ENCODE results near the gene MYO7B.

Gene MYO7B

DNA sequence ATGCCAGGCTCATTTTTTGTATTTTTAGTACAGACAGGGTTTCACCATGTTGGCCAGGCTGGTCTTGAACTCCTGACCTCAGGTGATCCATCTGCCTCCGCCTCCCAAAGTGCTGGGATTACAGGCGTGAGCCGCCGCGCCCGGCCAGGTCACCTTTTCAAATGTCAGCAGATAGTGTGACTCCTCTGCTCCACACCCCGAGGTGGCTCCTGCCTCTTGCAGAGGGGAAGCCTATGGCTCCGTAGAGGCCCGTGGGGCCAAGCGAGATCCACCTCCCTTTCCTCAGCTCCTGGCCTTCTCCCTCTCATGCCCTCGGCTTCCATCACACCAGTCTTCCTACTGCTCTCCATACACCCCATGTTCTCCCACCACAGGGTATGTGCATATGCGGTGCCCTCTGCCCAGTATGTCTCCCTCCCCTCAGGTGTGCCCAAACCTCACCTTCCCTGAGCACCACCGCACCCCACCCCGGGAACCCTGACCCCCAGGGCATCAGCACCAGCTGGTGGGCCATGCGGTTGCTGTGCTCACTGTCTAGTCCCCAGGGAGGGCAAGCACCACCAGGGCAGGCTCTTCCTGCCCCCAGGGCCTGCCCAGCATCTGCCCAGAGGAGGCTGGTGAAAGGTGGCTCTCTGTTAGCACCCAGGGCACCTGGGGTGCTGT is 121.2 kb downstream of the MYO7B start:
- no peak for FAIRE-seq
- no peak for DNase-seq (ENCODE audit: insufficient read length, low spot score)

DNA sequence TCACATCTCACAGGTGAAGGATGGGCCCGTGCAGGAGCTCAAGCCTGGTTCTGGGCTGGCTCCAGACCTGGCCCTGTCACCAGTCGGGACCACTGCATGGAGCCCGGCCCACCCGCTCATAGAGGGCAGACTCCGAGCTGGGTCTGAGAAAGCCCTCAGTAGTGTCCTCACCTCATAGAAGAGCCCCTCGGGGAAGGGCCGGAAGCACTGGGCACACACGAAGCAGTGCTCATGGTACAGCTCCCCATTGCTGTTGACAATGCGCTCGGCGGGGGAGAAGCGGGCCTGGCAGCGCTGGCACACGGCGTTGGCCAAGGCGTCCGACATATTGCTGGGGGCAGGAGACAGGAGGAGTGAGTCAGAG is 121.7 kb downstream of the MYO7B start:
- DNase-seq (ENCODE audit: insufficient read length, low spot score) (no peak), FAIRE-seq (no peak)

DNA sequence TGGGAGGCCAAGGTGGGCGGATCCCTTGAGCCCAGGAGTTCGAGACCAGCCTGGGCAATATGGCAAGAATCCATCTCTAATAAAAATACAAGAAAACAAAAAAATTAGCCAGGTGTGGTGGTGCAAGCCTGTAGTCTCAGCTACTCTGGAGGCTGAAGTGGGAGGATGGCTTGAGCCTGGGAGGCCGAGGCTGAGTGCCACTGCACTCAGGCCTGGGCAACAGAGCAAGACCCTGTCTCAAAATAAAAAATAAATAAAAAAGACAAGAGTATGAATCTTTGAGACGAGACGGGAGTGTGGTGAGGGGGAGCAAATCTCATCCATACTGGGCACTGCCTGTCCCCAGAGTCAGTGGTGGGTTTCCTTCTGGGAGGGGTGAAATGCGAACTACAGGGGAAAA is 122.7 kb downstream of the MYO7B start:
- FAIRE-seq (no peak), DNase-seq (ENCODE audit: insufficient read length, low spot score) (no peak)

DNA sequence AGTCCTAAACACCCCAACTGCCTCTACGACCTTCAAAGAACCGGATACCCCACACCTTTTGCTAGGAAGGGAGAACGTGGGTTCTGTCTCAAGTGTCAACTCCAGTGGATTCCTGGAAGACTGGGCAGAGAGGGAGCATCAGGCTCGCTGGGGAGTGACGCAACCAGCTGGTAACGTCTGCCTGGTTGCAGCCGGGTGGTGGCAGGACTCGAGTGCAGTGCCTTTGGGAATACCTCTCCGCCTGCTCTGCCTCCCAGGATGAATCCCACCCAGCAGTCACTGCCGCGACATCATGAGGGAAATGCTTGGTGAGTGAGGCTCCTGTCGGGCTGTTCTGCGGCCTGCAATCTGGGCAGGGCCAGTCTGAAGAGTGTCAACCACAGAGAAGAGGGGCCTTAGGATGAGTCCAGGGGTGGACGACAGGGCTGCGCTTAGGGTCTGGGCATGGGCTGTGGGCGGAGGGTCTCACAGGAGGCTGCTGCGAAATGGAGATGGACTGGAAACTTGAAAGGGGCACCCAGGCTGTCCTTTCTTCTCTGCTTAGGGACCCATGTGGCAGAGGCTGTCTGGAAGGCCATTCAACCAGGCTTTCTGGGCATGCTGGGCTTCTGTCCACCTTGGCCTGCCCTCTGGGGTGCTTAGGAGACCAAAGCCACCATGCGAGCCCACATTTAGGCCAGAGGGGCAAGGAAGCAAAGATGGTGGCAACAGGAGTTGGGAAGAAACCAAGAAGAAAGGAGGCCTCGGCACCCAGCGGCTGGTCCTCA is 123.3 kb downstream of the MYO7B start:
- DNase-seq (ENCODE audit: insufficient read length, low spot score): no peak
- no peak for FAIRE-seq

DNA sequence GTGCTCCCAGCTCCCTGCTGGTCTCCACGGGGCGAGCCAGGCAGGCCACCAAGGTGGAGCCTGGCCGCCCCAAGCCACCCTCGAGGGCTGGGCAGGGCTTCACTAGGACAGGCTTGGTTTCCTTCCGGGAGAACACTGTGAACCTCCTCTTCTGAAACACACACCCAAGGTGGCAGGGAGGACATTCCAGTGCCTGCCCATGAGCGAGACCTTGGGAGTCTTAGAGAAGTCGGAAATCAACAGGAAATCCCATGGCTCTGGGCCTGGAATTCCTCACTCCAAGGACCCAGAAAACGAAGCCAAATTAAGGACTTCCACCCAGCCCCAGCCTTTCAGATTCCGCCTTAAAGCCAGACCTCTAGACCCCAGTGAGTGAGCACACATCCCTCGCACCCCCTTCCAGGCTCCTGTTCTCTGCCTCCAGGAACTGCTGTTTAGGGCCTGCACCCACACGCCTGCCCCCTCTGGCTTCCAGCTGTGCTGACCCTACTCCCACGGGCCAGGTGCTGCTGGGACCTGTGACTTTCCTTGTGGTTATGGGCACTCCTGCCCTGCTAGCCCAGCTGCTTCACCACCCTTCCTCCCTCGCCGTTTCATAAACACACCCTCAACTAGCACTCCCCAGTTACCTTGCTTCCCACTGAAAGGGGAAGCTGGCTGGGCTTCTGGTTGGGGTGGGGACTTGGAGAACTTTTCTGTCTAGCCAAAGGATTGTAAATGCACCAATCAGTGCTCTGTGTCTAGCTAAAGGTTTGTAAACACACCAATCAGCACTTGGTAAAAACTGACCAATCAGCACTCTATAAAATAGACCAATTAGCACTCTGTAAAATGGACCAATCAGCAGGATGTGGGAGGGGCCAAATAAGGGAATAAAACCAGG is 124.2 kb downstream of the MYO7B start:
- no peak for DNase-seq (ENCODE audit: insufficient read length, low spot score)
- no peak for FAIRE-seq

DNA sequence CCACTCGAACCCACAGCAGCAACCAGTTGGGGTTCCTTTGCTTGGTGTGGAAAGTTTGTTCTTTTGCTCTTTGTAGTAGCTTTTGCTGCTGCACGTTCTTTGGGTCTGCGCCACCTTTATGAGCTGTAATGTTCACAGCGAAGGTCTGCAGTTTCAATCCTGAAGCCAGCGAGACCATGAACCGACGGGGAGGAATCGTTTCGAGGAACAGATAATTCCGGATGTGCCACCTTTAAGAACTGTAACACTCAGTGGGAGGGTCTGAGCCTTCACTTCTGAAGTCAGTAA is 124.8 kb downstream of the MYO7B start:
- FAIRE-seq: no peak

DNA sequence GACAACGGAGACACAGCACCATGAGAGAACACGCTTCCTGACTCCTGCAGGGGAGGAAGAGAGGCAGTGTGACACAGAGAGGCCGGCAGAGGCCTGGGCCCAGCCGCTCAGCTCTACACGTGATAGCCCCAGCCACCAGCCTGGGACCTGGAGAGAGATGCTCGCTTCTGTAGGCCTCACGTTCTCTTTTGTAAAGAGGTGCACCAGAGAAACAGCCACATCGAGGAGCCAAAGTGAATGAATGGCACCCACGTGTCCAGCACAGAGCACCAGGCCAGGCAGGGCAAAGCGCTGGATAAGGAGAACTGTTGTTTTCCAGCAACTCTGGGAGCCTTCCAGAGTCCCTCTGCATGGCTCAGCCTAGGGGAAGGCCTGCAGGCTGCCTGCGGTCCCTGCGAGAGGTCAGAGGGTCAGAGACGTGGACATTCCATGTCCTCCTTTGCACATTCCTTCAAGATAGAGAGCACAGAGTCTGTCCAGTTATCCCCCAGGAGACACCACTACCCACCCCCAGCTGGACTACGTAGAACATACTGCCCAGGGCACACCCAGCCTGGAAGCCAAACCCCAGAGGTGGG is 125.7 kb downstream of the MYO7B start:
- no peak for FAIRE-seq

More for the DNA sequence above, 124.8 kb downstream of the MYO7B start:
- no peak for DNase-seq (ENCODE audit: insufficient read length, low spot score)

DNA sequence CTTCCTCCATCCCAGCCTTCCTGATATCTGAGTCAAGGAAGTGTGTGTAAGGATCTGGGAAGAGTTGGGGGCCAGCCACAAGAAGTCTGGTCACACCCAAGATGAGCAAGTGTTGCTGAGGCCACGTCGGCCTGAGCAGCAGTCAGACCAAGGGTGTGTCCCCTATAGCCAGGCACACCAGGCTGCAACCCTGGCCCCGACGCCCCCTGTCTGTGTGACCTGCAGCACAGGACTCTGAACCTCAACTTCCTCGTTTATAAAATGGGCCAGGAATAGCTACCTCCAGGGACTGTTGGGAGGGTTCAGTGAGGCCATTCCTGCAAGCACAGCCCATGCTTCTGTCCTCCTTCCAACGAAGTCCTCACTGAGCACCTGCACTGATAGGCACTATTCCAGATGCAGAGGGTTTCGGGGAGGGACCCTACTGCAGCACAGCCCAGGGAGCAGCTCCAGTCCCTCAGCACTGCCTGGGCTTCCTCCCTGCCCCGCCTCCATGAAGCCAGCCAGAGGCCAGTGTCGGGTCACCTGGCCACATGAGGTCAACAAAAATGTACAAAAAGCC is 126.5 kb downstream of the MYO7B start:
- no peak for FAIRE-seq
- DNase-seq (ENCODE audit: insufficient read length, low spot score): no peak

More for the DNA sequence above, 125.7 kb downstream of the MYO7B start:
- no peak for DNase-seq (ENCODE audit: insufficient read length, low spot score)

DNA sequence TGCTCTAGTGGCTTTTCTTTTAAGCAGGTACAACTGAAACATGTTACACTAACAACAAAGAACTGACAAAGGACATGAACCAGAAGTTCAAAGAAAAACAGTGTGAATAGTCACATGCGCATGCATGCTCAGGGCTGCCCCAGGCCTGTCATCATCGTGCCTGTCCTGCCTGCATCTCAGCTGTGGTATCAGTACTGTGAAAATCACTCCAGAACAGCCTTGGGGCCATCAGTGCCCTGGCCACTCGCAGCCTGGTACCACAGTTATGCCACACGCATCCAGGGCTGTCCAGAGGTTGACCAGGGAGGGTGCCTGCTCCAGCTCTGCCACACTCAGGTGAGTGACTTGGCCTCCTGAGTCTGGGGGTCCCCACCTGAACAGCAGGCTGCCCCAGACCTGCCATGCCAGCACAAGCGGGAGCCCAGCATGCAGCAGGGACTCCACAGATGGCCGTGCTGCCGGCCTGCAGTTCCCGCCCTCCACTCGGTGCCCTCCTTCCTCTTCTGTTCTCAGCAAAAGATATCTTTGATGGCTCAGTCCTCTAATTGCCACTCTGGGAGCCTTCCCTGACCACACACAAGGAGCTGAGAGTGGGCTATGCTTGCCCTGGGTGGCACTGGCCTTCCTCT is 127.6 kb downstream of the MYO7B start:
- FAIRE-seq (peak; percentile 49), DNase-seq (ENCODE audit: insufficient read length, low spot score) (no peak)

DNA sequence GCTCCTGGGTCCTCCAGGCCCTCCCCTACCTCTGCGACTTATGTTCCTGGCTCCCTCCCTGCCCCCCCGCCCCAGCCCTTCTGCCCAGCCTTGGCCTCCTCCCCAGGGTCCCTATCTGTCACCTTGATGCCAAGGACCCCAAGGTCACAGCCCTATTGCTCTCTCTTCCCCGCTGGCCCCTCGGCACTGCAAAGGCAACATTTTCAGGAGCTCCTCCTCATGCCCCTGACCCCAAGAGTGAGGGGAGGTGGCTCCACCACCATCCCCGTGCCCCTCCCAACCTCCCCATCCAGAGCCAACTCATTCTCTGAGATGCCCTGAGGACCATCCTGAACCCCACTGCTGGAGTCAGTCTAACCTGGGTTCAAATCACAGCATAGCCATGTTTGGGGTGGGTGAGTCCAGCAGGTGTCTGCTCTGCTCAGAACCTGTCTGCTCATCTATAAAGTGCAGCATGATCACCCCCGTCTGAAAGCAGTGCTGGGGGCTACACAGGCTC is 128.1 kb downstream of the MYO7B start:
- DNase-seq (ENCODE audit: insufficient read length, low spot score) (no peak), FAIRE-seq (no peak)

DNA sequence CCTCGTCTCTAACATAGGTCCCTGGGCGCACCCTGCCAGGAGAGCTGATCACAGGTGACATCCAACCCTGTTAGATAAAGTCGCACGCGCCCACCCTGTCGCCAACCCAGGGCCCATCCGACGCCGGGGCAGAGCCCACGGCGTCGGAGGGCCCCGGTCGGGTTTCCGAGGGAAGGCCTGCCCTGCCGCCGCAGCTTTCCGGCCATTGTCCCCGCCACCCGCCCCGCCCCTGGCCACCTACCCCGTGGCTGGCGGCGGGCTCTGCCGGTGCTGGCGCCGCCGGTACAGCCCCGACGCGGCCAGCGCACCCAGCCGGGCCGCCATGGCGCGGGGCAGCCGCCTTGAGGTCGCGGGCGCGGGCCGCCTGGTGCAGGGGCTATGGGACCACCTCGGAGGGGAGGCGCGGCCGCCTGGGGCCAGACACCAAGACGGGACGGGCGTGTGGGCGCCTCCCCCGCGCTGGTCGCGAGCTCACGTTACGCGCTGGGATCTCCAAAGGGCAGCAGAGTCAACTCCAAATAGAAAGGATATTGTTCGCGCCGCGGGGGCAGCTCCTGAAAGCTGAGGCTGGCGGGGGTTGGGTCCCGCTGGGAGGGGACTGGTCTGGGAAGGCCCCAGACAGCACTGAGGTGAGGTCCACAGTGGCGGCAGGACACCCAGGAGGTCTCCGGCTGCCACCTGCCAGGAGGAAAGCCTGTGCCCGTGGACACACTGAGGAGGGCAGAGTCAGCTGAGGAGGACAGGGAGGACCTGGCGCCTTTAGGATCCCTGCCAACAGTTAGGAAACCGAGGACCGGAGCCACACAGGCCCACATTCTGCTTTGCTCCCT is 128.8 kb downstream of the MYO7B start:
- DNase-seq (ENCODE audit: insufficient read length, low spot score) (no peak), FAIRE-seq (no peak)

DNA sequence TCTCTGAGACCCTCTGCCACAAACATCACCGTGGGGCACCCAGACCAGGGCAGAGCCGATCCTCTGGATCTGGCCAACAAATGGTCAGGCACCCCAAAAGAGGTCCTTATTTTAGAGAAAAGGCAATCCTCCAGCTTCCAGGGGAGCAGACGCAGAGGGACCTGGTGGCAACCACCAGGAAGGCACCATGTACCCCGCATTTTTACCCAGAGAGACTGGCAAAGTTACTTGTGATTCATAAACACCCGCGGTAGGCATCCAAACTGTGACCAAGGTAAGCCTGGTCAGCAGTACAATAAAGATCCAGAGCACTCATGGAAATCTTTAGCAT is 129.4 kb downstream of the MYO7B start:
- DNase-seq (ENCODE audit: insufficient read length, low spot score) (no peak), FAIRE-seq (no peak)

DNA sequence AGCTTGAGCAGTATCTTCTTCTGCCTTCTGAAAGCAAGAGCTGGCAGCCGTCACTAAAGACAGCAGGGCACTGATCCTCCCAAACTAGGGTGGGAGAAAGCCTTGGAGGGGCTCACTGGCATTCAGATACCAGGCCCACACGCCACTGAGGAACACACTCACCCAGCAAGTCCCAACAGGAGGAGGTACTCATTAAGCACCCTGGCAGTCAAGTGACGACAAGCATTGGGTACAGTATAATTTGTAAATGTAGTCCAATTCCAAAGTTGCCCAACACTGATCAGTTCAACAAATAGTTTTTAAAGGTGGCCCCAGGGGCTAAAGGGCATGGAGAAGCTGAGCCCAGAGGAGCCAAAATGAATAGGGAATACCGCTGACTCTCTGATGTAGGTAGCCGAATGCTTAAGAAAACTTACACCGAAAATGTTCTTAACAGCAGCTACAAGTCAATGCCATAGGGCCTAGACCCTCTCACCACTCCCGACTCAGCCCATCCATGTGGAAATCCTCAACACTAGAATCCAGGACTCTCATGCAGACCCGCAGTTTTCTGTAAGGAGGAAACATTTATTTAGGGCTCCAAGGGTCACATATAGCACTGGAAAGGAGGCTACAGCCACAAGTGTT is 129.9 kb downstream of the MYO7B start:
- FAIRE-seq: no peak
- no peak for DNase-seq (ENCODE audit: insufficient read length, low spot score)

DNA sequence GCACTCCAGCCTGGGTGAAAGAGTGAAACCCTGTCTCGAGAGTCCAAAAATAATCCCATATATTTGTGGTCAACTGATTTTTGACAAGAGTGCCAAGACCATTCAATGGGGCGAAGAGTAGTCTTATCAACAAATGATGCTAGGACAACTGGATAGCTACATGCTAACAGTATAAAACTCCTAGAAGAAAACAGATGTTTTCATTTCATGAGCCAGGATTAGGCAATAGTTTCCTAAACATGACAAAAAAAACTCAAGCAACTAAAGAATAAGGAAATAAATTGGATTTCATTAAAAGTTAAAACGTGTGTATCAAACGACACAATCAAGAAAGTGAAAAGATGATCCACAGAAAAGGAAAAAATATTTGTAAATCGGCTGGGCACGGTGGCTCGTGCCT is 133.6 kb downstream of the MYO7B start:
- DNase-seq (ENCODE audit: insufficient read length, low spot score): no peak

DNA sequence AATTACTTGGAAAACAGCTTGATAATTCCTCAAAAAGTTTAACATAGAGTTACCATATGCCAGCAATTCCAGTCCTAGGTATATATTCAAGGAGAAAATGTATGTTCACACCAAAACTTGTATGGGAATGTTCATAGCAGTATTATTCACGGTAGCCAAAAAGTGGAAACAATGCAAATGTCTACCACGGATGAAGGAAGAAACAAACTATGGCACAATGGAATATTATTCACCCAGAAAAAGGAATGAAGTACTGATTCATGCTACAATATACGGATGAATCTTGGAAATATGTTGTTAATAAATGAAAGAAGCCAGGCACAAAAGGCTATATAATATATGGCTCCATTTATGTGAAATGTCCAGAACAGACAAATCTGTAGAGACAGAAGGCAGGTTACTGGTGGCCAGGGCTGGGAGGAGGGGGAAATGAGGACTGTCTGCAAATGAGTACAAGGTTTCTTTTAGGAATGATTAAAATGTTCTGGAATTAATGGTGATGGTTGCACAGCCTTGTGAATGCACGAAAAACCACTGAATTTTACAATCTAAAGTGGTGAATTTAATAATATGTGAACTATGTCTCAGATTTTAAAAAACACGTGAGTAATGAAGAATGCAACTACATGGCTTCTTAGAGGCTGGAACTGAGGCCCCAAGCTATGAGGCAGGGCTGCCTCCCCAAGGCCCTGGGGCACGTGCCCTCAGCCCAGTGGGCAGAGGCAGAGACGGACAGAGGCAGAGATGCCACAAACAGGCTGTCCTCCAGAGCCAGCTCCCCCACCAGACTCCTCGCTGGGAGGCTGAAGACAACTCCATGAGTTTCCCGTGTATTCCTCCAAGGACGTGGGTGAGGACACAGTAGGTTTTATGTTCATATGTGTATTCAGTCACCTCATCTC is 134.8 kb downstream of the MYO7B start:
- DNase-seq (ENCODE audit: insufficient read length, low spot score) (no peak), FAIRE-seq (no peak)

More for the DNA sequence above, 133.6 kb downstream of the MYO7B start:
- FAIRE-seq: no peak

DNA sequence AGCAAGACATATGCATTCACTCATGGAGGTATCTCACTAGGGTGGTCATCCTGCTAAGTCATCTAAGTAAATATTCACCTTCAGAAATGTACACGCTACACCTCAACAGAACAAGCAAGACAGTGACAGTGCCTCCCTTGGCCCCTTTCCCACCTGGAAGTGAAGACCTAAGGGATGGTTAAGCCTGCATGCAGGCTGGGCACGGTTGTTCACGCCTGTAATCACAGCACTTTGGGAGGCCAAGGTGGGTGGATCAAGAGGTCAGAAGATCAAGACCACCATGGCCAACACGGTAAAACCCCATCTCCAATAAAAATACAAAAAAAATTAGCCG is 135.4 kb downstream of the MYO7B start:
- DNase-seq (ENCODE audit: insufficient read length, low spot score) (no peak), FAIRE-seq (no peak)

DNA sequence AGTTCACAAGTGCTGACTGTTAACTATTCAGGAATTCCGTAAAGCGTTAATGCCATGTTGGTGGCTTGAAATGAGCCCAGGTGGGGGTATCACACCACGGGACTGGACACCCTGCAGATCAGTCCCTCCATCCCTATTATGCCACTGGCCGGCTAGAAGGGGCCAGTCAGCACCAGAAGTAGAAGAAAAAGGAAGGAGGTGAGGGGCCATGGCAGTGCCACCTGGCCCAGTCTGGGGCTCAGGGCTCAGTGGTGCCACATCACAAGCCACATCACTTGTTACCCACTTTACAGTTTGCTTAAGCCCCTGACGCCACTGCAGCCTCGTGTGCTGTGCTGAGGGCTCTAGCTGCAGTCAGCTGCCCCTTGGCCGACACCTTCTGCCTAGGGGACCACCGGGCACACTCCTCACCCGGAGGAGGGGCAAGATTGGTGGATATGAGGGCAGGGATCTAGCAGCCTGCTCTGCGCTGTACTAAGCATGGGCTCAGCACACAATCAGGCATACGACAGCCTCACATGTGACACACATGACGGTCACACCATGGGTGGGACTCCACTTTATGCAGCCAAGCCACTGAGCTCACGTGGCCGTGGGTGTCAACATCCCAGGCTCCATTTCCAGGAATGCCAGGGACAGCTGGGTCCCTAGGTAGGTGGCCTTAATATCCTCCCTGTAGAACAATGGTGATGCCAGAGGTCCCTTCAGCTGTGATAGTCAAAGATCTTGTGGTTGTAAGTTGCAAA is 136.2 kb downstream of the MYO7B start:
- DNase-seq (ENCODE audit: insufficient read length, low spot score) (no peak), FAIRE-seq (peak; percentile 44)
